GM19372 (cell line): ENCODE measurements around the gene TRIP11.

Experiments used
- ATAC-seq: cut with Tn5 transposase; IDR thresholded peaks from one replicate; pipeline ENCODE4 v1.9.1; 2021; ENCODE audit warnings: mild to moderate bottlenecking, low read depth, moderate library complexity; ENCODE audit not compliant: unreplicated experiment

Gene TRIP11

GRCh38 chr14:91926131-91926890 lies 113.5 kb downstream of the TRIP11 start:
- no peak for ATAC-seq

- no peak for ATAC-seq
These were observed 114.1 kb downstream of the TRIP11 start for GRCh38 chr14:91925727-91926121.

GRCh38 chr14:91925001-91925726 lies 114.7 kb downstream of the TRIP11 start:
- no peak for ATAC-seq

GRCh38 chr14:91920526-91920925 lies 119.3 kb downstream of the TRIP11 start:
- ATAC-seq: no peak

- ATAC-seq: no peak
These were observed 120.0 kb downstream of the TRIP11 start for GRCh38 chr14:91919814-91920213.

DNA sequence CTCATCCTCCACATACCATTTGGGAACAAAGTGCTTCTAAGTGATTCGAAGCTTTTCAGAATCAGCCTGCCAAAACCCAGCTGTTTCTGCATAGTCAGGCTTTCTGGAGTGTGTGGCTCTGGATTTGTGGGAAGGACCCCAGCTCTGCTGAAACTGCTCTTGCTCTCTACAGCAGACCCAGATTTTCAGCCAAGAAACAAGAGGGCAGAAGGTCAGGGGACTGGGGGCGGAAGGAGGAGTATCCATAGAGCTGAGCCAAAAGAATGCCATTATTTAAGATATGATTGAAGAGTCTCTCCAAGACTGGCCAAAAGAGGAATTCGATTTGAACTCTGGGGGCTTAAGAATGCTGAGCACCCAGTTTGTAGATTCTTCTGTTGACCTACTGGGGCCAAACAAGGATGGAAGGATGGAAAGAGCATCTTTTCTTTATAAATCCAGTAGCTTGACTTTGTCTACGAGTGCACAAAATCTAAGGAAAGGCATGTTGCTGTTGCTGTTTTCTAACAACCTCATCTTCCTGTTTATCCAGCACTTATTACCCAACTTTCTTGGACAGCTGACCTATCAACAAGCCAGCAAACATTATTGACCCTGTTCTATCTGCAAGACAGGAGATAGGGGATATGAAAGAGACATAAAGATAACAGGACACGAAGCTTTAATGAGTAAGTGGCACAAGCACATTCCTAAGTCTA lies 121.5 kb downstream of the TRIP11 start:
- ATAC-seq: no peak
